Measurements from ENCODE around the gene PTCD2.

DNA sequence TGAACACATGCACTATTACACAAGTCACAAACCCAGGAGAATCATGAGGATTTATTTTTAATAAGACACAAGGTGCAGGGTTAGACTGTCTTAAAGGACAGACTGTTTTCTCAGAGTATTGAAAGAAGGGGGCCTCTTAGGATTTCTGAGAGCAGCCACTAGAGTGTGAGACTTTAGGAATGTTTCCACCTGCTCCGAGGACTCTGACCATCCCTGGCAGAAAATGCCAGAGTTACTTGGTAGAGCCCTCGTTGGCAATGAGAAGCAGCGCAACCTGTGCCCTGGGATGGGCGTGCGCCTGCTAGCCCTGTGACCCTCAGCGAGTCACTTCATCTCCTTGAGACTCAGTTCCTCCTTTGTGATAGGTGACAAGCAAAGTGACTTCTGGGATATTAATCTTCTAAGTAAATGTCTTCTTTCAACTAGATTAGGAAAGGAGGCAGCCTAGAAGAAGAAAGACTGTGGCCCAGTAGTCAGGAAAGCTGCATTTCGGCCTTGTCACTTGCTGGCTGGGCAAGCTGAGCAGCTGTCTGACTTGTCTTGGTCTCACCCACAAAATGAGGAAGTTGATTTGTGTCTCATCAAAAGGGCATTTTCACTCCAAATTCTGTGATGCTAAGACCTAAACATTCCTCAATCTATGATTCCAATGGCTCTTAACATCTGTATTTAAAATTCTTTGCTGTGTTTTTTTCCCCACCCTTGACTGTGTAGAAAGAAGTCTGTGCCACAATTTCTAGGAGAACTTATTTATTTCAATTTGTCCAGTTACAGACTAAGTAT, 60.5 kb downstream of the PTCD2 start:
- TF ChIP-seq POLR2A (IDR thresholded peaks at IDR 0.05; ENCODE audit: low read depth, low read length), result no peak
- no peak for TF ChIP-seq TAF1 (IDR thresholded peaks at IDR 0.05; ENCODE audit: low read depth, low read length)
- TF ChIP-seq POLR2AphosphoS5 (IDR thresholded peaks at IDR 0.05; ENCODE audit: low read depth, low read length), result no peak
- TF ChIP-seq POU2F2 (IDR thresholded peaks at IDR 0.05; ENCODE audit: low read depth, low read length), result 0 out of 2 replicates have a peak, but pooled peaks have one; percentile 30
- TF ChIP-seq SPI1 (IDR thresholded peaks at IDR 0.05; ENCODE audit: low read depth, low read length), result peak; percentile 76
- no peak for TF ChIP-seq PAX5 (IDR thresholded peaks at IDR 0.05; ENCODE audit: insufficient read depth, low read length, severe bottlenecking)

Measured in GM12891 (cell line).